ENCODE measurements around the gene CEP104. TPM values are rescaled to one million over a fixed set of nuclear protein-coding genes. Genes with fewer than 3 reads are reported as not detected.

CEP104 gene
- polyA plus RNA-seq, 3 donors, result 8.3 to 25.1 (median 13.0) TPM

- Mint-ChIP-seq H3K4me1 (peaks cover 11% of the 10 kb centered on the region), H3K27ac (no peak overlapping the region), H3K27me3 (ENCODE audit: low read depth in 3 of 3) (no peaks in the 10 kb centered on the region), H3K9me3 (peaks cover 15 to 24% (median 18%) of the 10 kb centered on the region in 7 donors), H3K36me3 (peaks cover 70 to 90% of the 10 kb centered on the region in 2 donors), H3K4me3 (no peak overlapping the region)
- Histone ChIP-seq H3K27ac (ENCODE audit: low read depth in 1 of 2, low read length in 2 of 2) (no peak overlapping the region), H4K20me1 (ENCODE audit: insufficient read depth, low read length) (no peaks in the 10 kb centered on the region), H3K9me3 (replicated peaks in 1 of 2; ENCODE audit: control insufficient read depth in 1 of 2, insufficient read depth in 1 of 2, low read length in 2 of 2) (peaks cover 16 to 23% of the 10 kb centered on the region in 2 donors), H3K4me1 (ENCODE audit: control insufficient read depth in 1 of 2, insufficient read depth in 2 of 2, low read length in 2 of 2) (peaks cover 5 to 10% of the 10 kb centered on the region in 2 donors), H3K4me3 (replicated peaks in 1 of 3; ENCODE audit: low read depth in 2 of 3, low read length in 3 of 3) (no peak overlapping the region), H3K79me2 (ENCODE audit: insufficient read depth, low read length) (no peaks in the 10 kb centered on the region), H3K4me2 (replicated peaks; ENCODE audit: extremely low read depth, low read length, poor library complexity, severe bottlenecking) (no peak overlapping the region), H3K36me3 (replicated peaks in 1 of 2; ENCODE audit: control insufficient read depth in 1 of 2, insufficient read depth in 2 of 2, low read length in 2 of 2) (peaks cover 50 to 79% of the 10 kb centered on the region in 2 donors), H2AFZ (ENCODE audit: insufficient read depth, low read depth, low read length, poor library complexity, severe bottlenecking) (no peak overlapping the region), H3K9ac (ENCODE audit: insufficient read depth, low read length, poor library complexity, severe bottlenecking) (no peak overlapping the region), H3K27me3 (ENCODE audit: control insufficient read depth in 2 of 2, insufficient read depth in 2 of 2, low read length in 2 of 2) (no peaks in the 10 kb centered on the region)
- WGBS (ENCODE audit: insufficient coverage), result over 99% methylated on average over 11 of the region's 11 CpGs
- intact Hi-C loops (cut with micrococcal nuclease), result no loop called here
- no peak for DNase-seq
- TF ChIP-seq CTCF (IDR thresholded peaks at IDR 0.05), result no peak
Observed at GRCh38 chr1:3838788-3839187, 18.2 kb downstream of the CEP104 start.

GRCh38 chr1:3837685-3838084, 19.3 kb downstream of the CEP104 start:
- Histone ChIP-seq H3K4me1 (ENCODE audit: control insufficient read depth in 1 of 2, insufficient read depth in 2 of 2, low read length in 2 of 2) (peaks cover 1 to 2% of the 10 kb centered on the region in 2 donors), H3K79me2 (ENCODE audit: insufficient read depth, low read length) (no peaks in the 10 kb centered on the region), H3K9ac (ENCODE audit: insufficient read depth, low read length, poor library complexity, severe bottlenecking) (no peak overlapping the region), H4K20me1 (ENCODE audit: insufficient read depth, low read length) (no peaks in the 10 kb centered on the region), H3K9me3 (replicated peaks in 1 of 2; ENCODE audit: control insufficient read depth in 1 of 2, insufficient read depth in 1 of 2, low read length in 2 of 2) (peaks cover 16 to 23% of the 10 kb centered on the region in 2 donors), H3K4me2 (replicated peaks; ENCODE audit: extremely low read depth, low read length, poor library complexity, severe bottlenecking) (no peak overlapping the region), H3K36me3 (replicated peaks in 1 of 2; ENCODE audit: control insufficient read depth in 1 of 2, insufficient read depth in 2 of 2, low read length in 2 of 2) (peaks cover 58 to 90% of the 10 kb centered on the region in 2 donors), H3K27ac (ENCODE audit: low read depth in 1 of 2, low read length in 2 of 2) (no peak overlapping the region), H3K27me3 (ENCODE audit: control insufficient read depth in 2 of 2, insufficient read depth in 2 of 2, low read length in 2 of 2) (no peaks in the 10 kb centered on the region), H3K4me3 (replicated peaks in 1 of 3; ENCODE audit: low read depth in 2 of 3, low read length in 3 of 3) (no peak overlapping the region), H2AFZ (ENCODE audit: insufficient read depth, low read depth, low read length, poor library complexity, severe bottlenecking) (no peak overlapping the region)
- H3K36me3 Mint-ChIP-seq, result peaks cover 72 to 89% of the 10 kb centered on the region in 2 donors
- peaks cover 15 to 24% (median 18%) of the 10 kb centered on the region in 7 donors for H3K9me3 Mint-ChIP-seq
- no peak overlapping the region for H3K4me3 Mint-ChIP-seq
- 100% methylated on average over 1 of the region's 1 CpG for WGBS (ENCODE audit: insufficient coverage)
- DNase-seq, result no peak
- intact Hi-C loops (cut with micrococcal nuclease), result no loop called here
- no peak overlapping the region for H3K27ac Mint-ChIP-seq
- H3K4me1 Mint-ChIP-seq, result peaks cover 3% of the 10 kb centered on the region
- no peaks in the 10 kb centered on the region for H3K27me3 Mint-ChIP-seq (ENCODE audit: low read depth in 3 of 3)
- no peak for TF ChIP-seq CTCF (IDR thresholded peaks at IDR 0.05)
